Measurements from ENCODE around the gene PHEX.

Gene PHEX

GRCh38 chrX:22124098-22124497, 92.0 kb downstream of the PHEX start:
- no peak for TF ChIP-seq CTCF (IDR thresholded peaks at IDR 0.05; ENCODE audit: control insufficient read depth, extremely low read depth, insufficient read depth)
- no peak overlapping the region for H3K4me3 ChIP-seq (ENCODE audit: low read depth, low read length)
- DNase-seq (ENCODE audit: low read depth), result no peak

GRCh38 chrX:22125481-22125880, 93.4 kb downstream of the PHEX start:
- no peak for DNase-seq (ENCODE audit: low read depth)
- no peak overlapping the region for H3K4me3 ChIP-seq (ENCODE audit: low read depth, low read length)
- TF ChIP-seq CTCF (IDR thresholded peaks at IDR 0.05; ENCODE audit: control insufficient read depth, extremely low read depth, insufficient read depth), result no peak

GRCh38 chrX:22126327-22126726, 94.2 kb downstream of the PHEX start:
- no peak overlapping the region for H3K4me3 ChIP-seq (ENCODE audit: low read depth, low read length)
- no peak for TF ChIP-seq CTCF (IDR thresholded peaks at IDR 0.05; ENCODE audit: control insufficient read depth, extremely low read depth, insufficient read depth)
- no peak for DNase-seq (ENCODE audit: low read depth)

- H3K4me3 ChIP-seq (ENCODE audit: low read depth, low read length), result no peak overlapping the region
- no peak for TF ChIP-seq CTCF (IDR thresholded peaks at IDR 0.05; ENCODE audit: control insufficient read depth, extremely low read depth, insufficient read depth)
- no peak for DNase-seq (ENCODE audit: low read depth)
These were observed 96.8 kb downstream of the PHEX start for GRCh38 chrX:22128961-22129360.

GRCh38 chrX:22134681-22135080, 102.6 kb downstream of the PHEX start:
- no peak for TF ChIP-seq CTCF (IDR thresholded peaks at IDR 0.05; ENCODE audit: control insufficient read depth, extremely low read depth, insufficient read depth)
- DNase-seq (ENCODE audit: low read depth), result no peak
- H3K4me3 ChIP-seq (ENCODE audit: low read depth, low read length), result no peak overlapping the region

GRCh38 chrX:22135171-22135711, 103.1 kb downstream of the PHEX start:
- TF ChIP-seq CTCF (IDR thresholded peaks at IDR 0.05; ENCODE audit: control insufficient read depth, extremely low read depth, insufficient read depth), result no peak
- no peak overlapping the region for H3K4me3 ChIP-seq (ENCODE audit: low read depth, low read length)
- no peak for DNase-seq (ENCODE audit: low read depth)

- DNase-seq (ENCODE audit: low read depth), result no peak
- H3K4me3 ChIP-seq (ENCODE audit: low read depth, low read length), result no peak overlapping the region
- TF ChIP-seq CTCF (IDR thresholded peaks at IDR 0.05; ENCODE audit: control insufficient read depth, extremely low read depth, insufficient read depth), result peak; percentile 45
These were observed 104.0 kb downstream of the PHEX start for GRCh38 chrX:22135994-22136684.

Measured in LNCaP clone FGC (cell line).